C1 segment of cervical spinal cord (tissue), 14 donors: ENCODE data around the gene DIS3L2.

ENCODE experiments used
- DNase-seq, 14 donors: peaks; one replicate each; lab custom pipeline; 2025; lab: John Stamatoyannopoulos, UW

DIS3L2 gene

DNA sequence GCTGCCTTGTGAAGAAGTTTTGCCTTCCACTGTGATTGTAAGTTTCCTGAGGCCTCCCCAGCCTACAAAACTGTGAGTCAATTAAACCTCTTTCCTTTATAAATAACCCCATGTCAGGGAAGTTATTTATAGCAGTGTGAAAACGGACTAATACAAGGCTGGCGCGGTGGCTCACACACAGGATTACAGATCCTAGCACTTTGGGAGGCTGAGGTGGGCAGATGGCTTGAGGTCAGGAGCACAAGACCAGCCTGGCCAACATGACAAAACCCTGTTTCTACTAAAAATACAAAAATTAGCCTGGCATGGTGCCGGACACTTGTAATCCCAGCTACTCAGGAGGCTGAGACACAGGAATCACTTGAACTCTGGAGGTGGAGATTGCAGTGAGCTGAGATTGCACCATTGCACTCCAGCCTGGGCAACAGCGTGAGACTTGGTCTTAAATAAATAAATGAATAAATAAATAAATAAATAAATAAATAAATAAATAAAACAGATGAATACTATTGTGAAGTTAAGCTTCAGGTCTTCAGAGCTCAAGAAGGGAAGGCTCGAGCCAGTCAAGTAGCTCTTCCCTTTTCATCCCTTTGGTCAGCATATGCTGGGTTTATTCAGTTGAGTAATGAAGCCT is 154.3 kb downstream of the DIS3L2 start:
- peak in 1 of 14 donors; percentile 74 for DNase-seq

DNA sequence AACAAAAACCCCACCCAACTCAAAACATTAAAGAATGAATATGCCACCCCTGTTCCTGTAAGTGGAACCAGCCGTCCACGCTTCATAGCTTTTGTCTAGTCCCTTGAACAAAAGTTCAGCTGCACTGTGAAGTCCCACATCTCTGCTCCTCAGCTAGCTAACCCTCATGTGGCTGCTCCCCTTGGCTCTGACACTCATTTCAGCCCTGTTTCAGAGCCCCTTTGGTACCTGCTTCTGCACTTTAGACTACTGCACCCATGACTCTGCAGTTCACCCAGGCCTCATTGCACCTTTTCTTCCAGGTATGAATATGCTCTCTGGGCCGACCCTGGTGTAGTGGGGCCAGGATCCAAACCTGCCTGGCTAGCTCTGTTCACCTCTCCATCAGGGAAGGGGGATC is 155.3 kb downstream of the DIS3L2 start:
- DNase-seq = no peak

DNA sequence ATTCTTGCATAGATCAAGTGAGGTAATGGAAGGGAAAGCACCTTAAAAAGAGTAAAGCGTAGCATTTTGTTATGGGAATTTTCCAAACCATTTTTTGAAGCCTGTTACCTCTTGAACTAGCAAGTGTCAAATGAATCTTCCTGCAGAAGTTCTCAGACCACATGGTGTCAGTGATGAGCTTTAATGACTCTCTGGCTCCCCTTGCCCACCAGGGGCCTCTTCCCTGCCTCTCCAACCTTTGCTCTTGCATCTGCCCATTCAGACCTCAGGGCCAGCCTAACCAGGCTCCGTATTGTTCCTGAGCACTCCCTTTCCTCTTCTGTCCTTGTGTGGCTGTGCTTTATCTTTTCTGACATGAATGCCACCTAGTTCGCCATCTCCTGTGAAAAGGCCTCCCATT is 155.9 kb downstream of the DIS3L2 start:
- no peak for DNase-seq

DNA sequence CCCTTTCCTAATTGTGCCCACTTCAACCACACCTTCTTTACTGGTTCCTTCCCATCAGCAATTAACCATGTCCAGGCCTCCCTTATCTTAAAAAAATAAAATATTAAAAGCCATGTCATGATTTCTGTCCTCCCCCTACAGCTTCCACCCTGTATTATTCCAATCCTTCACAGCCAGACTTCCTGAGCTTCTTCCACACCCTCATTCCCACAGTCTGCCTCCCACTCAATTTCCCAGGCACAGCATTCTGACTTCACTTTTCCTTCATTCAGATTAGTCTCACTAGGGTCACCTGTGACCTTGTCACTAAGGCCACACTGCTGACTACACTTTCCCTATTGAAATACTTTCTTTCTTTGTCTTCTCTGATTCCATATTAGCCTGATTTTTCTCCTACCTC is 159.4 kb downstream of the DIS3L2 start:
- no peak for DNase-seq

DNA sequence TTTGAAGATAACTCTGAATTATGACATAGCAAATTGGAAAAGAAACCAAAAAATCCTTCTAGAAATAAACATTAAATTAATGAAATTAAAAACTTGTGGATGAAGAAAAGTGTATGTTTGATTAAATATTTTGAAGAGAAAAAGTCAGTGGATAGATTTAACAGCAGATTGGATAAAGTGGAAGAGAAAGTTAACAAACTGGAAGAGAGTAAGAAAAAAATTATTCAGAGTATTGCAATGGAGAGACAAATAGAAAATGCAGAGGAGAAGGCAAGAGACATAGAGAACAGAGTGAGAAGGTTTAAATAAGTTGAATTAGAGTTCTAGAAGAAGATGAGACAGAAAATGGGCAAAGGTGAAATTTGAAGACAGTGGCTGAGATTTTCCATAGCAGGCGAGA is 162.8 kb downstream of the DIS3L2 start:
- DNase-seq = no peak

DNA sequence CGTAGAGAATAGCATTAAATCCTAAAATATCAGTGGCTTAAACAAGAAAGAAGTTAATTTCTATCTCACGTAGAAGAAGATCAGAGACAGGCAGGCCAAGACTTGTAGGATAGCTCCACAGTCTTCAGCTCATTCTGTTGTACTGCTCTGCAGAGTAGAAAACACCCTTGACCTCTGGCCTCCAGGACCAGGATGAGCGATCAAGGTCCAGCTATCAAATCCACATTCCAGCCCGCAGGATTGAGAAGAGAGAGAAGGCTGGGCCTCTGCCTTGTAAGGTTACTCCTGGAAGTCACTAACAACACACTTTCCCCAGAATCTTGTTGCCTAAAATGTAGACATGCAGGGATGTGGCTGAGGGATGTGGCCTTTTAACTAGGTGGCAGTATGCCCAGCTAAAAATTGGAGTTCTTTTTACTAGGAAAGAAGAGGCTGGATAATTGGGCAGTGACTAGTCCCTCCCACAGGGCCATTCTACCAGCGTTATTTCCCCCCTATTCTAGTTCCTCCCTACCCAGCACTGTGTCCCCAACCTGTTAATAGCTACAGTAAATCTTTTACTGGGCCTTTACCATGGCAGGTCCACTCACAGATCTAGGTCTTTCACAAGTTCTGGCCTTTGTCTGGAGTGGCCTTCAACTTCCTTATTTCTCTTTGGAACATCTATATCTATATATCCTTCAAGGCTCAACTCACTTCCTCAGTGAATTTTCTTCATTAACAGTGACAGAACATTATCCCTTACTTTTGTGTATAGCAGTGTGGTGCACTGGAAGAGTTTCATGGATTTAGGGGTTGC is 165.0 kb downstream of the DIS3L2 start:
- no peak for DNase-seq

DNA sequence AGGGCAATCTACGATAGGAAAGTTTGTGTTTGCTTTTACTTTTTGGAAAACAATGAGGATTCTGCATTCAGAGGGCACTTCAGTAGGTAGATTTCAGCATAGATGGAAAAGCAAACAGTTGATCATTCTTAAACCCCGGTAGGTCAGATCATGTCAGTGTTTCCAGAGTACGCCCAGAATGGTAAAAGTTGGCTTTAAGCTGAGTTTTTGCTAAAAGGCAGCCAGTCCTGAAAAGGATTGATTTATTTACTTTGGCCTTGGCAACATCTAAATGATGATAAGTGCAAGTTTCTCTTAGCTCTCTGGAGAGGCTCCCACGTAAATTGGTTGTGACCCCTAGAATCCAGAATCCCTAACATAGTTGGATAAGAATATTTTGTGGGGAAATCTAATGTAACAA is 168.0 kb downstream of the DIS3L2 start:
- no peak for DNase-seq

DNA sequence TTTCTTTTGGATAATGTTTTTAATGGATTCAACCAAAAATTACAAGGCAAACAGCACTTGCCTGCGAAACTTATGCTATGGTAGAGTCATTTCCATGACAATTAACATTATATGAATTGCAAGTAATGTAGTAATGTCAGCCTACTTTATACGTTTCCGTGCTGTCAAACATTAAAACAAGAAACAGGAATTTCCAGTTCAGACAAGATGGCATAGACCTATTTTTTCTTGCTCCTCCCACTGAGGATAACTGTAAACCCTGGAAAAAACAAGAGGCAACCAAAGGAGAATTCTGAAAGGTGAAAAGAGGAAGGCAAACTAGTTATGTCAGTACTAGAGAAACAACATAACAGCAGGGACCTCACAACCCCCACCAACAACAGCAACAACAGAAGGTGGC is 170.7 kb downstream of the DIS3L2 start:
- no peak for DNase-seq

DNA sequence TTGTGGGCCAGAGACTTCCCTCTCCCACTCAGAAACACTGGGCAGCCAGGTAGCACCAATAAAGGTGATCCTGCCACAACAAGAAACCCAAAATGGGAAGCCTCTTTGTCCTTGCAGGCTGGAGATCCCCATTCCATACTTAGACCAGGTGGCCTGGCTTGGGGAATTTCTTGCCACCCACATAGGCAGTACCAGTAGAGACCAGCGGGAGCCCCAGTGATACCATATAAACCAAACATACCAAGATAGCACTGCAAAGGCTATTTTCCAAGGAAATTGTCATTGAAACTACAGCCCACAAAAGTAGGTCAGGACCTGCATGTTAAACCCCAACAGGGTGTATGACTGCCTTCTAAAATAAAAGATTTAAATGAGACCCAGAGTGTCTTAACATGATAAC is 171.6 kb downstream of the DIS3L2 start:
- DNase-seq = no peak

DNA sequence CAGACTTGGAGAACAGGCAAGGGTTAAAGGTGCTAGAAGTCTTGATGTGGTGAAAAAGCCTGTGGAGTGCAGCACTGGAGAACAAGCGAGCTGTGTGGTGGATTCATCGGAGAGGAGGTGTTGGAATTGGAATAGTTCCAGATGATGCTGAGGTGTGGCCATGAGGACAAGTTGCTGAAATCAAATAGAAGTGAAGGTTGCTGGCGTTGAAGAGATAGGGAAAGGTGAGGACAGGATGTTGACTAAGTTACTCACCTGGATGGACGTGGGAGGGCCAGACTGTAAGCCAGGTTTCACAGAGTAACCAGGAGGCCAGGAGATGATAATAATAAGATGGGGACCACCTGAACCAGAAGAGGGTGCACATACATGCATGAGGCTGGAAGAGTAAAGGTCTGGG is 173.4 kb downstream of the DIS3L2 start:
- no peak for DNase-seq

DNA sequence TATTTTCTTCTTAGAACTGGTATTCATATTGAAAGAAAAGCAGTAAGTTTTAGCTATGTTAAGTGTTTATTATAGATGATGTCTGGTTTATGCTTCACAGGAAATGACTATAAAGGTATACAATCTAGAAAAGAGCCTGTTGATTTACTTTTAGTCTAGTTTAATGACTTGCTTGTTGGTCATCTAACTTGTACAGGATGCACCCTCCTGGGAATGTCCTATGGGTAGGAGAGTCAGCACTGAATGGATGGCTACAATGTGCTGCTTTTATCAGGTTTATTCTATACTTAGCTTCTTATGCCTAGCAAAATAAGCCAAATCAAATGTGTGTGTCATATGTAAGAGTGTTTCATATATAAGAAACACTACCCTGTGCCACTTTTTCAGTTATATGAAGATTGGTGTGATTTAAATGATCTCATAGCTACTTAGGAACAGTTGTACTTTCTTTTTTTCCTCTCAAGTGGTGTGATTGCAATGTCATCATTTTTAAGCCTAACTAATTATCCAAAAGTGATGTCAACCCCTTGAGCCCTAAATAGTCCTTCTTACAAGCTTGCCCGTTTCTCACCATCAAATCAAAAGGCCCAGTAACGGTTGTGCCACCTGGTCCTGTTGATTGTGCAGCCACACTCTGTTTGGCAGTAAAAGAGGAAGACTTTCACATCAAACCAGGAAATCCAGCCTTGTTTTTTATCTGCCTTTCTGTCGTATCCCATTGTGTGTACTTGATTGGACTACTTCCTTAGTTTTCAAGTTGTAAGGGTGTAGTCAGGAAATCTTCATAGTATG is 176.0 kb downstream of the DIS3L2 start:
- DNase-seq = no peak

DNA sequence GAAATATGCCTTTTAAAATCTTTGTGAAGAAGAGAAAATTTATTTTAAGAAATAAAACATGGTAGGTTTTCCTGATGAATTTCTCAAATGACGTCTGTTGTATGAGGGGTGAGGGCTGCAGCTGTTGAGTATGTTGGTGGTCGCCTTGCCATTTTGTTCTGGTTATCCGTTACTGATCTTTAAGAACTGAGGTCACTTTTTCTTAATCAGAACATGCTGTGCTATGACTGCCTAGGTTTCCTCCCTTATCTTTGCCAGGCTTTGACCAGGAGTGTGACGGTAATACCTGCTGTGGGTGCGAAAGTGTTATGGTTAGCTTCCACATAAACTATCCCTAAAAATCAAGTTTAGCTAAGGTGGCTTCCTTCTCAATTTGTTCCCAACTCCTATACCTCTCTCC is 176.9 kb downstream of the DIS3L2 start:
- no peak for DNase-seq

DNA sequence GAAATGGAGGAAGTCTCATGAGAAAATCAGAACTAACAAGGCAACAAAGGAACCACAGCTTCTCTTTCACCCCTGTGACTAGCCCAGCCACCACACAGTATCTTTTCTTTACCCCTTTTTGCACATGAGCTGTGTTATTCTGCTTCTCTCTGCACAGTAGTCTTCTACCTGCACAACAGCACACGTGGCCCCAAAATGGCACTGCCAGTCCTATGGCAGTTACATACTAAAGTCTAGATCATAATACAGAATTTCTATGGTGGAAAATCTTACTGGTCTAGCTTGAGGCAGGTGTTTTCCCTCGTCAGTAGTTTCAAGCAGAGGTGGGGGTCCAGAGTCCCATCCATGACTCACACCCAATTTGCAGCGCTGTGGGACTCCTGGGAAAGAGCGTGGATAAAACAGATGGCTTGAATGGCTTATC is 177.7 kb downstream of the DIS3L2 start:
- no peak for DNase-seq

DNA sequence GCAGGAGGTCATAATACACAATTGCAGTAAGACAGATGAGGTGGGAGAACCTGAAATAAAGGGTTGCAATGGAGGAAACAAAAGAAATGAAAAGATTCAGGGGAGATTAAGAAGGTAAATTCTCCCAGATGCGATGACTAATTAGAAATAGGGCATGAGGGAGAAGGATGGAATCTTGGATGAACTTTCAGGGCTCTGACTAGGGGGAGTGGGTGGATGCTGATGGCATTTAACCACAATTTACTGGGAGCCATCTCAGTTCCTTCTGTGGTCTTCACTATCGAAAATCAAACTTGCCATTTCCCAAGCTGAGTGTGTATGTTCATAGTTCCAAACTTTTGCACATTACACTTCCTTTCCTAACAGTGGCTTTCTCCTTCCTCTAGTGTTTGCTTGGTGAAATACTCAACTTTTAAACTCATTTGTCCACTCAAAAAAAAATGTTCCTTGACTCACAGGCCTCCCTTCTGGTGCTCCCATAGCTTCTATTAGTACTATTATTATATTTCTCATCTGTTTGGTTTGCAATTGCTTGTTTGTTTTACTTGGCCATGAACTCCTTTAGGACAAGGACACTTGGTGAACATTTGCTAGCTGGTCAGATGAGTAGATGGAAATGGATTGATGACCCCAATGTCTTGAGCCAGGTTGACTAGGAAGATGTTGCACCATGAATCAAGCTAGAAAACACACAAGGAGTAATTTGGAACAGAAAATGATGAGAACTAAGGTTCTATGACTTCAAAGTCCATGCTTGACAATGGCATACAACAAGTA is 178.5 kb downstream of the DIS3L2 start:
- no peak for DNase-seq

DNA sequence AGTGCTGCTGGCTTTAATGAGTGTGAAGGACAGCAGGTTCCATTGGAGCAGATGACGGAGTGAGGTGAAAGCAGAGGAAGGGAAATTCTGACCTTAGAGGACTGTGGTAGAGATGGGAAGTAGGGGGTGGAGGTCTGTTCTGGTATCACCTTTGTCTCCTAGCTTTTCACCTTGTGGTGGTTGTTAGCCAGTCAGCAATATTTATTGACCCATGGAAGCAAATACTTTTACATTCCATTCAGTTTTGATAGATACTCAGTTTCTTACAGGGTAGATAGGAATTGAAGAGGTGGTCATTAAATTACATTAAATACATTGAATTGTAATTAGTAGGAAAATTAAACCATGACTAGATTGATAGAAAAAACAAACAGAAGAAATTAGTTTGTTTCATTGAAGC is 180.1 kb downstream of the DIS3L2 start:
- DNase-seq = no peak

DNA sequence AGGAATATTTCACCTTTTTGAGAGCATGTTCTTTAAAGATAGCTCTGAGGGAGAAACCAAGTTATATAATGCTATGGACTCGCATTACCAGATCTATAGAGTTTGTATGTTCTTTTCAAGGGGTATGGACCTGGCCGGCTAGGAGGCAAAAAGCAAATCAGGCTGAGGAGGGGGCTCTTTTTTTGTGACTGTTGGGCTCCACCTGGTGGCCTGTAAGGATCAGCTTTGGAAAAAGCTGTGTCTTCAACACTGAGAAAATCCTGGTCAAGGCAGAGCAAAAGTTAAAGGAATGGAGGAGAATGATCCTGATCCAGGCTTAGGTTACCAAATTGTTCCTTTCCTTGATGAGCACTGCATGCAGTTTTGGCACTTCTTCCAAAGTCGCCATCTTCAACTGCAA is 180.5 kb downstream of the DIS3L2 start:
- peak in 4 of 14 donors; percentile 8 to 28 (median 17) for DNase-seq

DNA sequence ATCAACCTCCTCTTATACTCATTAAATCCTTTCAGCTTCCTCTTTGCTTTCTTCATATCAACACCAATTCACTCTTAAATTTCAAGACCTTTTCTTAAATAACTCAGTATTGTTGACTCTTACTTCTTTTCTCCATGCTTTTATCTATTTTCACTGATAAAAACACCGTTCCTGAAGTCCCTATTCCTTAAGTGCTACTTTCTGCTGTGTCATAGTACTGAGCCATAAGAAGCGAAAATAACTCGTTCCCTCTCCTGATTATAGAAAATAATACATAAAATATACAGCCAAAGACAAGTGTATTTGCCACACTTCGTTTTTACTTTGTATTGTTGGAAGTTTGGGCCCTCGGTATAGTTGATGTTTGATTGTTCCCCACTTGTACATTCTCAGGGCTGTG is 181.0 kb downstream of the DIS3L2 start:
- DNase-seq = no peak

DNA sequence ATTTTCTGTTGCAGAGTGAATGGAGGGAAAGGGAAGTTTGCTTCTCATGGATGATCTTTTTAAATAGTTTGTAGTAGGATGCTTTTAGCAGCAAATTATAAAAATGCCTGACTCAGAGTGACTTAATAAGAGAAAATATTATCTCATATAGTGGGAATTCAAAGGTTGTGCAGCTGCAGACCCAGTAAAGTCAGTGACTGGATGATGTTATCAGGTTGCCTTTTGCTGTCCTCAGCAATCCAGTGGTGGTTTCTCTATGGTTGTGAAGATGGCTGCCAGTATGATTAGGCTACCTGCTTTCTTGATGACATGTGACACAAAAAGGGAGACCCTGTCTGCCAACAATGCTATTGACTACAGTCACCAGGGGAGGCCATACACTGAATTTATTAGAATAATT is 184.8 kb downstream of the DIS3L2 start:
- no peak for DNase-seq

DNA sequence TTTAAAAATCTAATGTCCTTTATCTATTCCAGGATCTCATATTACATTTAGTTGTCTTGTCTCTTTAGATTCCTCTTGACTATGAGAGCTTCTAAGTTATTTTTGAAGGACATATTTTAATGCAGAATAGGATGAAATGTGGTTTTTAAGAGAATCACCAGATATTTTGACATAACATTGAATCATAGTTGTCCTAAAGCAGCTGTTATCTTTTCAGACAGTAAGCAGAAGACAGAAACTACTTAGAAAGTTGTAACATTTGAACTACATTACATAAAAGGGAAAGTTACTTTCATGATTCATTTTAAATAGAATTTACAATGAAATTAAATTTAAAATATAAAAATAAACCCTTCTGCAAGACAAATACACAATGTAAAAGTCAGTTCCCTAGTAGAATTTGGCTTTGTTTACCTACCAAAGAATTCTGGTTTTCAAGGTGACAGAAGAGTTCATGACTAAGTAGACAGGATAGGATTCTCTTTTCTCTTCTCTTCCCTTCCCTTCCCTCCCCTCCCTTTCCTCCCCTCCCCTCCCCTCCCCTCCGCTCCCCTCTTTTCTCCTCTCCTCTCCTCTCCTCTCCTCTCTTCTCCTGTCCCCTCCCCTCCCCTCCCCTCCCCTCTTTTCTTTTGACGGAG is 186.0 kb downstream of the DIS3L2 start:
- DNase-seq = no peak

DNA sequence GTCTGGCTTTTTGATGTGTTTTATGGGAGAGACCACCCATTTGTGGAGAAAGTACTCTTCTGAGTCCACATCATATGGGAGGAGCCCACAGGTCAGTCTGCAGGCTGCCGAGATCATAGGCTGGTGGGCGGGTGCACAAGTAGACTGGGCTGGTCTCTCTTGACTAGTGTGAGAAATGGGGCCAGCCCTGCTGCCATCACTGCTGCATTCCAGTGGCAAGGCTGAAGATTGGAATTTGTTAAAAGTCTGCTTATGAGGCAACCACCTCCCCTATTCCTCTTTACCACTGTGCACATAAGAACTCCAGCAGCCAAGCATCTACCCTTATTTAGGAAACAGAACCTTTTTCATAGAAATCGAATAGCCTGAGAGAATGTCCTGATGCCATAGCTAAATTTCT is 200.7 kb downstream of the DIS3L2 start:
- DNase-seq = no peak

DNA sequence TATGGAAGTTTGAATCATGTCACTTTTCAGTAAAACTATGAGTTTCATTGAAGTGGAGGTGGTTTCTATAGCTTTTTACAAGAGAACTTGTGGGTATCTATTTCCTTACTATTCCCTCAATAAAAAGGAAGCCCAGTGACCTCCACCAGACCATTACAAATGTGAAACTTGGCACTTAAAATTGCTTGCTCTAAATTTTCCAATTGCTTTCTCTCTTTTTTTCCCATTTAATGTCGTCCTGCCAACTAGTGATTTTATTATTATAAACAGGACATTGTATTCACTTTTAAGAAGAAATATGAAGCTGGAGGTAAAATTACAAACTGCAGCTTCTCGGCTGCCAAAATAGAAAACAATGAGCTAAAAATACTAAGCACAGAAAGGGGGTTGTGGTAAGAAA is 208.9 kb downstream of the DIS3L2 start:
- DNase-seq = no peak
